ENCODE measurements around the gene MORC3.
A peak's percentile ranks its signal among the peaks of the same experiment; 100 is the strongest.
"Not testable (repeated sequence)": the region's sequence is repeated elsewhere in the genome, so short reads cannot be mapped to it uniquely, and the experiment has no call there.

Gene MORC3

DNA sequence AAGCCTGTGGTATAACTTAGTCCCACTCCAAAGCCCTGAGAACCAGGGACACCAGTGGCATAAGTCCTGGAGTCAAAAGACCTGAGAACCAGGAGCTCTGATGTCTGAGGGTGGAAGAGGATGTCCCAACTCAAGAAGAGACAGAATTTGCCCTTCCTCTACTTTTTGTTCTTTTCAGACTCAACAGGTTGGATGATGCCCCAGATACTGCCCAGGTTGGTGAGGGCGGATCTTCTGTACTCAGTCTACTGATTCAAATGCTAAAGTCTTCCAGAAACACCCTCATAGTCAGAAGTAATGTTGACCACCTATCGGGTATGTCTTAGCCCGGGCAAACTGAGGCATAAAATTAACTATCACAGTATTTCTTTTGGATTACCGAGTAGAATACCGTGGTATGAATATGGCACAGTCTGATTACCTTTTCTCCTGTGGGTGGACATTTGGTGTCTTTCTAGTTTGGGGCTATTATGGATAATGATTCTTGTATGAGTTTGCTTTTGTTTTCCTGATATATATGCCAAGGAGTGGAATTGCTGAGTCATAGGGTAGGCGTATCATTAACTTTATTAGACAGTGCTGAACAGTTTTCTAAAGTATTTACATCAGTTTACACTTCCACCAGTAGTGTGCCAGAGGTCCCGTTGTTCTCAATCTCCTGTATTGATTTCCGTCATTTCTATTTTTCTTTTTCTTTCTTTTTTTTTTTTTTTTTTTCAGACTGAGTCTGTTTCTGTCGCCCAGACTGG, 62.0 kb downstream of the MORC3 start:
- FAIRE-seq (no peak), DNase-seq (ENCODE audit: insufficient read length, low spot score) (no peak)
- no peak for TF ChIP-seq SPI1 (IDR thresholded peaks at IDR 0.05; ENCODE audit: low read depth, low read length)
- TF ChIP-seq POU2F2 (IDR thresholded peaks at IDR 0.05; ENCODE audit: low read depth, low read length): no peak
- no peak for TF ChIP-seq PAX5 (IDR thresholded peaks at IDR 0.05; ENCODE audit: insufficient read depth, low read length, severe bottlenecking)
- TF ChIP-seq POLR2AphosphoS5 (IDR thresholded peaks at IDR 0.05; ENCODE audit: low read depth, low read length): no peak
- TF ChIP-seq POLR2A (IDR thresholded peaks at IDR 0.05; ENCODE audit: low read depth, low read length): no peak
- no peak for TF ChIP-seq TAF1 (IDR thresholded peaks at IDR 0.05; ENCODE audit: low read depth, low read length)

DNA sequence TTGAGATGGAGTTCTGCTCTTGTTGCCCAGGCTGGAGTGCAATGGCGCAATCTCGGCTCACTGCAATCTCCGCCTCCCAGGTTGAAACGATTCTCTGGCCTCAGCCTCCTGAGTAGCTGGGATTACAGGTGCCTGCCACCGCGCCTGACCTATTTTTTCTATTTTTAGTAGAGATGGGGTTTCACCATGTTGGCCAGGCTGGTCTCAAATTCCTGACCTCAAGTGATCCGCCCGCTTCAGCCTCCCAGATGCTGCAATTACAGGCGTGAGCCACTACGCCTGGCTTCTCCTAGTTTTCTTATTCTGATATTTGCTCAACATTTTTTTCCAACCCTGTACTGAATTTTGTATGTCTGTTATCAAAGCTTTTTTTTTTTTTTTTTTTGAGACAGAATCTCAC, 62.7 kb downstream of the MORC3 start:
- not testable (repeated sequence) for DNase-seq (ENCODE audit: insufficient read length, low spot score); FAIRE-seq

DNA sequence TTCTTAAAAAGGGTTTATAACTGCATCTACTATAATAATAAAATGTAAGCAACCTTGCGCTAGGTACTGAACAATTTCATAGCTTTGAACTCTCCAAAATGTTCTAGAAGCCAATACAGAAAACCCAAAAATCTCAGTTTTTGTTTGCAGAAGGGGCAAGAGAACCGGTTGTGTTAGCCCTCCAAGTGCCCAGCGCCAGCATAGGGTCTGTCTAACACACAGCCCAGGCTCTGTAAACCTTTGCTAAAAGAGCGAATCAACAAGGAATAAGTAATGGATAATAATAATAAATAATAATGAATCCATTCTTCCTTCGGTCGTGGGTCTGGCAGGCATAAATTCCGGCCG, 64.9 kb downstream of the MORC3 start:
- no peak for TF ChIP-seq POU2F2 (IDR thresholded peaks at IDR 0.05; ENCODE audit: low read depth, low read length)
- no peak for TF ChIP-seq TAF1 (IDR thresholded peaks at IDR 0.05; ENCODE audit: low read depth, low read length)
- no peak for TF ChIP-seq POLR2A (IDR thresholded peaks at IDR 0.05; ENCODE audit: low read depth, low read length)
- FAIRE-seq (no peak), DNase-seq (ENCODE audit: insufficient read length, low spot score) (no peak)

DNA sequence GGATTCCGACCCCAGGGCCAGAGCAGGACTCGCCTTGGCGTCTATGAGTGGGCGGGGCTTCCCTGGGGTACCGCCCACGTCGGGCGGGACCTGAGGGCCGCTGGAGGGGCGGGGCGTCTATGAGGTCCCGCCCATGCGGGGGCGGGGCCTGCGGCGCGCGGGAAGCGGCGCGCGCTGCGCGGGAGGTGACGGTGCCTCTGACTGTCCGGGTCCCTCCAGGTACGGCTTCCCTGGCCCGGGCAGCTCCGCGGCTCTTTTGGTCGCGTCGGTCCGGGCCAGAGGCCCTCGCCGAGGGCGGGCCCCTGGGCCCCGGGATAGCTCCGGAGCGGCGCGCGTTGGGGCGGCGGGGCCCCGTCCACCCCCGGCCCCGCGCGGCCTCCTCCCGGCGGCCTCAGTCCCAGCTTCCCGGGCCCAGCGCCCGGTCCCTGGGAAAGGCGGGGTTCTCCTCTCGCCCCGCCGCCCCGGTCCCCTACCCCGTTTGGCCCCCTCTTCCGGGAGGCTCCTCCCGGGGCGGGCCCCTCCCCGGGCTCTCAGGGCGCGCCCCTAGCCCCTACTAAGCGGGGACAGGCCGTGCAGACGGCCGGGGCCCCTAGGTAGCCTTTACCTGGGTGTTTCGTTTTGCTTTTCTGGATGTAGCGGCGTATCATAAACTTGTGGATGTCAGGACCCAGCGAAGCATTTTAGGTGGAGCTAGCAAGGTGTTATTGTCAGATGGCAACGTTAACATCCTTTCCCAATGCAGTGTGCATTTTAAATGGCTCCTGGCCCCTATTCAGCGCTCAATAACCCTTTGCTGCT, 65.4 kb downstream of the MORC3 start, which contains the start of gene CHAF1B:
CHAF1B (plus strand) TSS at position 160 of the 798 bp plus-strand sequence. CDS start 745 bp downstream, outside the sequence.
- TF ChIP-seq POLR2A (IDR thresholded peaks at IDR 0.05; ENCODE audit: low read depth, low read length) (peak; percentile 55), POU2F2 (IDR thresholded peaks at IDR 0.05; ENCODE audit: low read depth, low read length) (no peak), TAF1 (IDR thresholded peaks at IDR 0.05; ENCODE audit: low read depth, low read length) (peak; percentile 53; the same call in 1 of the 2 replicates), POLR2AphosphoS5 (IDR thresholded peaks at IDR 0.05; ENCODE audit: low read depth, low read length) (peak; percentile 78), PAX5 (IDR thresholded peaks at IDR 0.05; ENCODE audit: insufficient read depth, low read length, severe bottlenecking) (no peak), SPI1 (IDR thresholded peaks at IDR 0.05; ENCODE audit: low read depth, low read length) (no peak)
- peak; percentile 81 for FAIRE-seq
- DNase-seq (ENCODE audit: insufficient read length, low spot score): peak; percentile 91

DNA sequence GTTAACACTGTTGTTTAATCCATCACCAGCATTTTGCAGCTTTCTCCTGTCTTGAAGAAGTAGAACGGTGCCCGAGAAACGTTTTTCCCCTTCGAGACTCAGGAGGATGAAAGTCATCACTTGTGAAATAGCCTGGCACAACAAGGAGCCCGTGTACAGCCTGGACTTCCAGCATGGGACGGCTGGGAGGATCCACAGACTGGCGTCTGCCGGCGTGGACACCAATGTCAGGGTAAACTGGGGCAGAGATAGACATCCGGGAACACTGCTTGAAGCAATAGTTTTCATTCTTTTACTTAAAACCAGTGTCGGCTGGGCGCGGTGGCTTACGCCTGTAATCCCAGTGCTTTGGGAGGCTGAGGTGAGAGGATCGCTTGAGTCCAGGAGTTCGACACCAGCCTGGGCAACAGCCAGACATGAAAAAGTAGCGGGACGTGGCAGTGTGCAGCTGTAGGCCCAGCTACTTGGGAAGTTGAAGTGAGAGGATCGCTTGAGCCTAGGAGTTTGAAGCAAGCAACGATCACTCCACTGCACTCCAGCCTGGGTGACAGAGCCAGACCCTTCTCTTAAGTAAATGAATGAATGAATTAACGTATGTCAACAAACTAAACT, 66.1 kb downstream of the MORC3 start:
- no peak for TF ChIP-seq POU2F2 (IDR thresholded peaks at IDR 0.05; ENCODE audit: low read depth, low read length)
- TF ChIP-seq POLR2AphosphoS5 (IDR thresholded peaks at IDR 0.05; ENCODE audit: low read depth, low read length): no peak
- no peak for TF ChIP-seq PAX5 (IDR thresholded peaks at IDR 0.05; ENCODE audit: insufficient read depth, low read length, severe bottlenecking)
- TF ChIP-seq POLR2A (IDR thresholded peaks at IDR 0.05; ENCODE audit: low read depth, low read length): no peak
- TF ChIP-seq SPI1 (IDR thresholded peaks at IDR 0.05; ENCODE audit: low read depth, low read length): no peak
- no peak for TF ChIP-seq TAF1 (IDR thresholded peaks at IDR 0.05; ENCODE audit: low read depth, low read length)
- DNase-seq (ENCODE audit: insufficient read length, low spot score) (no peak), FAIRE-seq (no peak)

DNA sequence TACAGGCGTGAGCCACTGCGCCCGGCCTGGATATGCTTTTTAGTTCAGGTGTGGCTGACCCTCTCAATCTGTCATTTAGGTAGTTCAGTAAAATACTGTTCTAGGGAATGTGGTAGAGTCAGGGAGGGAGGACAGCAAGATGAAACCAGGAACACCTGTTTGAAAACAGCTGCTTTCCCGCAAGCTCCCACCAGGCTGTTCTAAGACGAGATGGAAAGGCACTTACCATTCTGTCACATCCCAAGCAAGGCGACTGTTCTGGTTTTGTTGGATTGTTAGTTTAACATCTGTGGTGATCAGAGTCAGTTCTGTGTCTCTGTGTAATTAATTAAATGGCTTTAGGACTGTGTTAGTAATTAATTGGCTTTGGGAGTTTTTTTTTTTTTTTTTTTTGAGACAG, 68.1 kb downstream of the MORC3 start:
- DNase-seq (ENCODE audit: insufficient read length, low spot score): no peak
- TF ChIP-seq POLR2A (IDR thresholded peaks at IDR 0.05; ENCODE audit: low read depth, low read length) (no peak), SPI1 (IDR thresholded peaks at IDR 0.05; ENCODE audit: low read depth, low read length) (no peak), POU2F2 (IDR thresholded peaks at IDR 0.05; ENCODE audit: low read depth, low read length) (no peak), TAF1 (IDR thresholded peaks at IDR 0.05; ENCODE audit: low read depth, low read length) (no peak), PAX5 (IDR thresholded peaks at IDR 0.05; ENCODE audit: insufficient read depth, low read length, severe bottlenecking) (no peak), POLR2AphosphoS5 (IDR thresholded peaks at IDR 0.05; ENCODE audit: low read depth, low read length) (no peak)
- no peak for FAIRE-seq

DNA sequence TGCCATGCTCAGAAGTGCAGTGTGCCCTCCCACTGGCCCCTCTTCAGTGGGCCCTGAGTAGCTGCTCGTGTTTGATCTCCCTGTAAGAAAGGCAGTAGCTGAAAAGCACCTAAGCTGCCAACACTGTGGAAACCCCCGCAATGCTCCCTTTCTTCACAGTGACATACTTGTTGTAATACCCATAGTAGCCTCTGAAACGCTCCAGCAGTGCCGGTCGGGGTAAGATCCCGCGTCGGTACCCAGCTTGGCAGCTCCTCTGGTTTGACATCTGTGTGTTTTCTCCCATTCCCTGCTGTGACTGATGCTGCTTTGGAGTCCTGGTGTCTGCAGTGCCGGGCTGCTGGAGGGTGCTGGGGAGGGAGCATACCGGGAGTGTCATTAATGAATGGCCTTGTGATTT, 68.8 kb downstream of the MORC3 start:
- TF ChIP-seq POLR2A (IDR thresholded peaks at IDR 0.05; ENCODE audit: low read depth, low read length) (no peak), PAX5 (IDR thresholded peaks at IDR 0.05; ENCODE audit: insufficient read depth, low read length, severe bottlenecking) (no peak), POLR2AphosphoS5 (IDR thresholded peaks at IDR 0.05; ENCODE audit: low read depth, low read length) (no peak), TAF1 (IDR thresholded peaks at IDR 0.05; ENCODE audit: low read depth, low read length) (no peak), SPI1 (IDR thresholded peaks at IDR 0.05; ENCODE audit: low read depth, low read length) (no peak), POU2F2 (IDR thresholded peaks at IDR 0.05; ENCODE audit: low read depth, low read length) (no peak)
- DNase-seq (ENCODE audit: insufficient read length, low spot score) (no peak), FAIRE-seq (no peak)

DNA sequence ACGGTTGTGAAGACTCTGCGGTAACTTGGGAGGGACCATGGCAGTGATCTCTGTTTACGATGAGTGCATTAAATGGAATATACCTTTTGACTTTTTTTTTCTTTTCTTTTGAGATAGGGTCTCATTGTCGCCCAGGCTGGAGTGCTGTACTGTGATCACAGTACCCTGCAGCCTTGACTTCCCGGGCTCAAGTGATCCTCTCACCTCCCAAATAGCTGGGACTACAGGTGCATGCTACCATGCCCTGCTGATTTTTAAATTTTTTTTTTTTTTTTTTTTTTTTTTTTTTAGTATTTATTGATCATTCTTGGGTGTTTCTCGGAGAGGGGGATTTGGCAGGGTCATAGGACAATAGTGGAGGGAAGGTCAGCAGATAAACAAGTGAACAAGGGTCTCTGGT, 71.7 kb downstream of the MORC3 start:
- not testable (repeated sequence) for DNase-seq (ENCODE audit: insufficient read length, low spot score); FAIRE-seq

DNA sequence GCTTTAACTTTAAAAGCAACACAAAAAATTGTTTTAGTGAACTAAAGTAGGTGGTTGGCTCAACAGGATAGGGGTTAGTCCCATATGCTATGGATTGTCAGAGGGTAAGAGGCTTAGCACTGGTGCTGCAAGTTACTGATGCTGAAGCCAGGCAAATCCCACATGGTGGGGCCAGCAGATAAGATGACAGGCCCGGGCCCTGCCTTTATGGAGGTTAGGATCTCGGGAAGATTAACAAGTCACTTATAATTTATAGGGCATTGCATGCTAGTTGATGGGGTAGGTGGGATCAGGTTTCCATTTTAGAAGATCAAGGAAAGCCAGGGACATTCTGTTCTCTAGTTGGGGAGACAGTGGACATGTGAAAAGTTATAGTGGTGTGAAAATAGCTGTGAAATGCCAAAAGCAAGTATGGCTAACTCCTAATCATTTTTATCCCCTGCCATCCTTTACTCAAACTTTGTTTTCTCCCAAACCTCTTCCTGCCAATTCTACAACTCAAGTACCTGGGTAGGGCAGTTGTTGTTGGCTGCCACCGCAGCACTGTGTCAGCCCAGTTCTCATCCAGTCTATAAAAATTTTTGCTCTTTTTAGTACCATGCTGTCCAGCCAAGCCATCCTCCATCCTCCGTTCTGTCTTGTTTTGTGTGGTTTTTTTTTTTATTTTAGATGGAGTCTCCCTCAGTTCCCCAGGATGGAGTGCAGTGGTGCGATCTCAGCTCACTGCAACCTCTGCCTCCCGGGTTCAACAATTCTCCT, 75.5 kb downstream of the MORC3 start:
- DNase-seq (ENCODE audit: insufficient read length, low spot score): no peak
- TF ChIP-seq SPI1 (IDR thresholded peaks at IDR 0.05; ENCODE audit: low read depth, low read length): no peak
- TF ChIP-seq TAF1 (IDR thresholded peaks at IDR 0.05; ENCODE audit: low read depth, low read length): no peak
- no peak for TF ChIP-seq POLR2A (IDR thresholded peaks at IDR 0.05; ENCODE audit: low read depth, low read length)
- TF ChIP-seq POU2F2 (IDR thresholded peaks at IDR 0.05; ENCODE audit: low read depth, low read length): no peak
- no peak for TF ChIP-seq PAX5 (IDR thresholded peaks at IDR 0.05; ENCODE audit: insufficient read depth, low read length, severe bottlenecking)
- no peak for TF ChIP-seq POLR2AphosphoS5 (IDR thresholded peaks at IDR 0.05; ENCODE audit: low read depth, low read length)
- no peak for FAIRE-seq

All from GM12891 (cell line).